ENCODE results near the gene PAIP2.

Gene PAIP2

GRCh38 chr5:139381837-139382761 is 40.4 kb downstream of the PAIP2 start:
- TF ChIP-seq GATA2 (IDR thresholded peaks at IDR 0.05; ENCODE audit: low read depth, low read length) (no peak), GATA3 (IDR thresholded peaks at IDR 0.05; ENCODE audit: low read depth, low read length) (no peak)

DNA sequence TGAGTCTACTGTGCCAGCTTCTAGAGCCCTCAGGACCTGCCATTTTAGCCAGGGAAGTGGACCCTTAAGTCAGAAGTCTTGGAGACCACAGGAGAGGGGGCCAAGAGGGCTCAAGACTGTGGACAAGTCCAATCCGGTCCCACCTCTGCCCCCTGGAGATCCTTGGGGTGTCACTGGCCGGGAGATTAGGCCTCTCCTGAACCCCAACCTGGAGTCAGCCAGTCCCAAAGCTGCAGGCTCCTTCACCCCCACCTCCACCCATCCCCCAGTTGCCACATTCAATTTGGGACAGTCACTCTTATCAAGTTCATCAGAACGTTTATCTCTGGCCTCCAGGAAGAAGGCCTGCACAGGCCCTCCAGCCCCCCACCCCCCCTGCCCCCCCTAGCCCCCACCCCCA is 41.2 kb downstream of the PAIP2 start:
- no peak for TF ChIP-seq GATA3 (IDR thresholded peaks at IDR 0.05; ENCODE audit: low read depth, low read length)
- TF ChIP-seq GATA2 (IDR thresholded peaks at IDR 0.05; ENCODE audit: low read depth, low read length), result no peak

- TF ChIP-seq GATA3 (IDR thresholded peaks at IDR 0.05; ENCODE audit: low read depth, low read length) (no peak), GATA2 (IDR thresholded peaks at IDR 0.05; ENCODE audit: low read depth, low read length) (no peak)
Observed at GRCh38 chr5:139383275-139383992, 41.8 kb downstream of the PAIP2 start, which contains the start of gene SLC23A1. SLC23A1 (minus strand) TSS chr5:139383297; CDS start chr5:139383253, 44 bp downstream.

DNA sequence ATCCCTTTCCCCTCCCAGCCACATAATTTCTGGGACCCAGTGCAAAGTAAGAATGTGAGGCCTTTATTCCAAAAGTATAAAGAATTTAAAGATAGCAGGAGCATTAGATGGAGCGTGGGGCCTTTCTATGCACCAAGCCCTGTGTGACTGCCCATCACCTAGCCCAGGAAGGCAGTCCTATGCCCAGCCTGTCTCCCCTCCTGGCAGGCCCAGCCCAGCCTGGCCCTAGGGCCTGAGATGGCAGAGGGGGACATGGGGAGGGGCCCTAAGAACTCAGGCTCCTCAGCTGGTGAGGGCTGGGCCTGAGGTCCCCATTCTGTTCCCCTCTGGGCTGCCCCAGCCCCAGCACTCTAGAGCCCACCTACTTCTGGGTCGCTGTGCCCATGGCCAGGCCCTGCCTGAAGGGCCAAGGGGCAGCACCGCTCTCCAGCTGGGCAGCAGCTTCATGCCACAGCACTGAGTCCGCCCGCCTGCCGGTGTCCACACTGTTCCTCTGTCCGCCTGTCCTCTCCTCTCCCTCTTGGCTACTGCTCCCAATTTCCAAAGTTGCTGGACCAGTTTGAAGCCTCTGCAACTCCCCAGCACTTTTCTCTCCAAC is 42.4 kb downstream of the PAIP2 start:
- TF ChIP-seq GATA3 (IDR thresholded peaks at IDR 0.05; ENCODE audit: low read depth, low read length) (no peak), GATA2 (IDR thresholded peaks at IDR 0.05; ENCODE audit: low read depth, low read length) (no peak)

- TF ChIP-seq GATA2 (IDR thresholded peaks at IDR 0.05; ENCODE audit: low read depth, low read length), result no peak
- TF ChIP-seq GATA3 (IDR thresholded peaks at IDR 0.05; ENCODE audit: low read depth, low read length), result no peak
Observed at GRCh38 chr5:139384591-139385051, 43.0 kb downstream of the PAIP2 start.

GRCh38 chr5:139385061-139386049 is 43.7 kb downstream of the PAIP2 start:
- no peak for TF ChIP-seq GATA2 (IDR thresholded peaks at IDR 0.05; ENCODE audit: low read depth, low read length)
- TF ChIP-seq GATA3 (IDR thresholded peaks at IDR 0.05; ENCODE audit: low read depth, low read length), result no peak

GRCh38 chr5:139386050-139386438 is 44.4 kb downstream of the PAIP2 start:
- no peak for TF ChIP-seq GATA2 (IDR thresholded peaks at IDR 0.05; ENCODE audit: low read depth, low read length)
- no peak for TF ChIP-seq GATA3 (IDR thresholded peaks at IDR 0.05; ENCODE audit: low read depth, low read length)

DNA sequence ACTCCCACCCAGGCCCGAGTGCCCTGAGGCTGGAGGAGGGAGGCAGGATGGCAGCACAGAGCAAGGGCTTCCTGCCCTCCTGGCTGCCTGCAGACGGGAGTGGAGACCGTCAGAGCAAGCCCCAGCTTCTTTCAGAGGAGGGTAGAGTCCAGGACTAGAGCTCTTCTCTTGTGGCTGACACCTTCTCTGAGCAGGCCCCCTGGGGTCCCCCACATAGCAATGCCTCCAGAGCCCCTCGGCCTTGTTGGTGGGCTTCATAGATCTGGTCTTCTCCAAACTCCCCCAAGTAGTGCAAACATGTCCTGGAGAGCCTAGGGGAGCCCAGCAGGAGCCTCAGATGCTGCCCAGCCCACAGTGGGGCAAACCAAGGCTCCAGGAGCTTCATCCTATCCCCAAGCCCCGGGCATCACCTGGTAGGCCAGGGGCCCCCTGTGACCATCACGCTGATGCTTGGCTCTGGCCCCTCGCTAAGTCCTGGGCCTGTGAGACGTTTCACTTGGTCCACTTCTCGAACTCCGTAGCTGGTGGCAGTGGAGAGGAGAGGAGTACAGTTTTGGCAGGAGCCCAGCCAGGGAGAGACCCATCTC is 46.0 kb downstream of the PAIP2 start:
- TF ChIP-seq GATA2 (IDR thresholded peaks at IDR 0.05; ENCODE audit: low read depth, low read length) (no peak), GATA3 (IDR thresholded peaks at IDR 0.05; ENCODE audit: low read depth, low read length) (no peak)

DNA sequence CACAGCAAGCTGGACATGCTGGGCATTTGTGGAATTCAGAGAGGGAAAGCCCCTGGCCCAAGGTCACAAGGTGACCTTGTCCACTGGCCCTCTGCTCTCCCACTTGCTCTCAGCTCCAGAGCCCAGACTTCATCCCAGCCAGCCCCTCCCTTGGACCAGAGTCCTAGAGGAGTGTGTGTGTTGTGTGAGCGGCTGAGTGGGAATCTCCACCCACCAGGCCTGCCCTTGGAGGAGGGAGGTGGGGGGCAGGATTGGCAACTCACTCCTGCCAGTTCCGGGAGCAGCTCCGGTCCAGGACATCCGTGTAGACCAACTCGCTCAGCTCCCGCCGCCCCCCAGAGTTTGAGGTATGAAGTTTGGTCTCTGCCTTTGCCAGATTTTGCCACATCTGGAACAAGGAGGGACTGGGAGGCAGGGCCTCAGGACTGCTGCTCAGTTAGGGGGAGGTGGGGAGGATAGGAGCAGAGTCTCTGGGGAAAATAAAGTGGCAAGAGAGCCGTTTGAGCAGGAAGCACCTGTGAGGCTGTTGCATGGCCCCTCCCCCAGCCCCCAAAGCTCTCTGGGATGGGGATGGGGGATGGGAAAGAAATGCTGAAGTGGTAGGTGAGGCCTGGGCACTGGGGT is 46.7 kb downstream of the PAIP2 start:
- TF ChIP-seq GATA2 (IDR thresholded peaks at IDR 0.05; ENCODE audit: low read depth, low read length), result no peak
- TF ChIP-seq GATA3 (IDR thresholded peaks at IDR 0.05; ENCODE audit: low read depth, low read length), result no peak

GRCh38 chr5:139389701-139390638 is 48.3 kb downstream of the PAIP2 start, which contains the start of gene MZB1:
MZB1 (minus strand) TSS chr5:139389913; CDS start chr5:139389856, 57 bp downstream.
- TF ChIP-seq GATA3 (IDR thresholded peaks at IDR 0.05; ENCODE audit: low read depth, low read length) (no peak), GATA2 (IDR thresholded peaks at IDR 0.05; ENCODE audit: low read depth, low read length) (no peak)
